Measurements from ENCODE around the gene JARID2.

JARID2 gene

GRCh38 chr6:15274692-15275387, 29.0 kb downstream of the JARID2 start:
- Histone ChIP-seq H3K27me3 (ENCODE audit: control insufficient read depth in 5 of 5, insufficient read depth in 4 of 5, low read length in 5 of 5) (no peaks in the 10 kb centered on the region), H3K9me3 (ENCODE audit: control insufficient read depth in 5 of 5, low read length in 5 of 5) (no peaks in the 10 kb centered on the region), H3K9ac (ENCODE audit: low read length in 5 of 5) (no peak overlapping the region), H3K4me3 (ENCODE audit: low read depth in 1 of 5, low read length in 5 of 5) (no peak overlapping the region), H3K27ac (ENCODE audit: low read depth, low read length) (no peak overlapping the region), H3K4me1 (ENCODE audit: control insufficient read depth in 5 of 5, insufficient read depth in 5 of 5, low read length in 5 of 5) (peaks cover 11 to 45% (median 40%) of the 10 kb centered on the region in 5 donors), H3K36me3 (ENCODE audit: control insufficient read depth in 5 of 5, insufficient read depth in 5 of 5, low read length in 5 of 5) (no peaks in the 10 kb centered on the region)

GRCh38 chr6:15276036-15276985, 30.4 kb downstream of the JARID2 start:
- Histone ChIP-seq H3K27me3 (ENCODE audit: control insufficient read depth in 5 of 5, insufficient read depth in 4 of 5, low read length in 5 of 5) (no peaks in the 10 kb centered on the region), H3K9me3 (ENCODE audit: control insufficient read depth in 5 of 5, low read length in 5 of 5) (no peaks in the 10 kb centered on the region), H3K27ac (ENCODE audit: low read depth, low read length) (no peak overlapping the region), H3K36me3 (ENCODE audit: control insufficient read depth in 5 of 5, insufficient read depth in 5 of 5, low read length in 5 of 5) (no peaks in the 10 kb centered on the region), H3K4me3 (ENCODE audit: low read depth in 1 of 5, low read length in 5 of 5) (no peak overlapping the region), H3K9ac (ENCODE audit: low read length in 5 of 5) (no peak overlapping the region), H3K4me1 (ENCODE audit: control insufficient read depth in 5 of 5, insufficient read depth in 5 of 5, low read length in 5 of 5) (peaks cover 11 to 59% (median 51%) of the 10 kb centered on the region in 5 donors)

GRCh38 chr6:15279047-15279661, 33.3 kb downstream of the JARID2 start:
- no peaks in the 10 kb centered on the region for H3K9me3 ChIP-seq (ENCODE audit: control insufficient read depth in 5 of 5, low read length in 5 of 5)
- no peaks in the 10 kb centered on the region for H3K36me3 ChIP-seq (ENCODE audit: control insufficient read depth in 5 of 5, insufficient read depth in 5 of 5, low read length in 5 of 5)
- H3K4me1 ChIP-seq (ENCODE audit: control insufficient read depth in 5 of 5, insufficient read depth in 5 of 5, low read length in 5 of 5), result peaks cover 11 to 60% (median 51%) of the 10 kb centered on the region in 5 donors

GRCh38 chr6:15280028-15280427, 34.2 kb downstream of the JARID2 start:
- Histone ChIP-seq H3K4me1 (ENCODE audit: control insufficient read depth in 5 of 5, insufficient read depth in 5 of 5, low read length in 5 of 5) (peaks cover 11 to 58% (median 47%) of the 10 kb centered on the region in 5 donors), H3K9ac (ENCODE audit: low read length in 5 of 5) (no peak overlapping the region)

More at GRCh38 chr6:15279047-15279661, 33.3 kb downstream of the JARID2 start:
- H3K27ac ChIP-seq (ENCODE audit: low read depth, low read length), result no peak overlapping the region
- no peak overlapping the region for H3K4me3 ChIP-seq (ENCODE audit: low read depth in 1 of 5, low read length in 5 of 5)
- no peaks in the 10 kb centered on the region for H3K27me3 ChIP-seq (ENCODE audit: control insufficient read depth in 5 of 5, insufficient read depth in 4 of 5, low read length in 5 of 5)
- H3K9ac ChIP-seq (ENCODE audit: low read length in 5 of 5), result no peak overlapping the region

GRCh38 chr6:15280961-15281360, 35.1 kb downstream of the JARID2 start:
- Histone ChIP-seq H3K4me3 (ENCODE audit: low read depth in 1 of 5, low read length in 5 of 5) (no peak overlapping the region), H3K9me3 (ENCODE audit: control insufficient read depth in 5 of 5, low read length in 5 of 5) (no peaks in the 10 kb centered on the region), H3K27ac (ENCODE audit: low read depth, low read length) (no peak overlapping the region), H3K36me3 (ENCODE audit: control insufficient read depth in 5 of 5, insufficient read depth in 5 of 5, low read length in 5 of 5) (no peaks in the 10 kb centered on the region), H3K27me3 (ENCODE audit: control insufficient read depth in 5 of 5, insufficient read depth in 4 of 5, low read length in 5 of 5) (no peaks in the 10 kb centered on the region), H3K9ac (ENCODE audit: low read length in 5 of 5) (no peak overlapping the region), H3K4me1 (ENCODE audit: control insufficient read depth in 5 of 5, insufficient read depth in 5 of 5, low read length in 5 of 5) (peaks cover 7 to 54% (median 44%) of the 10 kb centered on the region in 5 donors)

More at GRCh38 chr6:15280028-15280427, 34.2 kb downstream of the JARID2 start:
- Histone ChIP-seq H3K27me3 (ENCODE audit: control insufficient read depth in 5 of 5, insufficient read depth in 4 of 5, low read length in 5 of 5) (no peaks in the 10 kb centered on the region), H3K27ac (ENCODE audit: low read depth, low read length) (no peak overlapping the region), H3K9me3 (ENCODE audit: control insufficient read depth in 5 of 5, low read length in 5 of 5) (no peaks in the 10 kb centered on the region), H3K36me3 (ENCODE audit: control insufficient read depth in 5 of 5, insufficient read depth in 5 of 5, low read length in 5 of 5) (no peaks in the 10 kb centered on the region), H3K4me3 (ENCODE audit: low read depth in 1 of 5, low read length in 5 of 5) (no peak overlapping the region)

- Histone ChIP-seq H3K4me1 (ENCODE audit: control insufficient read depth in 5 of 5, insufficient read depth in 5 of 5, low read length in 5 of 5) (peaks cover 3 to 41% (median 33%) of the 10 kb centered on the region in 5 donors), H3K27me3 (ENCODE audit: control insufficient read depth in 5 of 5, insufficient read depth in 4 of 5, low read length in 5 of 5) (no peaks in the 10 kb centered on the region), H3K36me3 (ENCODE audit: control insufficient read depth in 5 of 5, insufficient read depth in 5 of 5, low read length in 5 of 5) (no peaks in the 10 kb centered on the region), H3K4me3 (ENCODE audit: low read depth in 1 of 5, low read length in 5 of 5) (no peak overlapping the region), H3K9me3 (ENCODE audit: control insufficient read depth in 5 of 5, low read length in 5 of 5) (no peaks in the 10 kb centered on the region), H3K9ac (ENCODE audit: low read length in 5 of 5) (no peak overlapping the region), H3K27ac (ENCODE audit: low read depth, low read length) (no peak overlapping the region)
These were observed 36.5 kb downstream of the JARID2 start for GRCh38 chr6:15282334-15282733.

GRCh38 chr6:15283986-15284361, 38.1 kb downstream of the JARID2 start:
- Histone ChIP-seq H3K27ac (ENCODE audit: low read depth, low read length) (no peak overlapping the region), H3K4me1 (ENCODE audit: control insufficient read depth in 5 of 5, insufficient read depth in 5 of 5, low read length in 5 of 5) (peaks cover 3 to 38% (median 27%) of the 10 kb centered on the region in 5 donors), H3K9me3 (ENCODE audit: control insufficient read depth in 5 of 5, low read length in 5 of 5) (no peaks in the 10 kb centered on the region), H3K36me3 (ENCODE audit: control insufficient read depth in 5 of 5, insufficient read depth in 5 of 5, low read length in 5 of 5) (no peaks in the 10 kb centered on the region), H3K9ac (ENCODE audit: low read length in 5 of 5) (no peak overlapping the region), H3K27me3 (ENCODE audit: control insufficient read depth in 5 of 5, insufficient read depth in 4 of 5, low read length in 5 of 5) (no peaks in the 10 kb centered on the region), H3K4me3 (ENCODE audit: low read depth in 1 of 5, low read length in 5 of 5) (no peak overlapping the region)

- no peaks in the 10 kb centered on the region for H3K27me3 ChIP-seq (ENCODE audit: control insufficient read depth in 5 of 5, insufficient read depth in 4 of 5, low read length in 5 of 5)
- peaks cover 1 to 38% (median 27%) of the 10 kb centered on the region in 5 donors for H3K4me1 ChIP-seq (ENCODE audit: control insufficient read depth in 5 of 5, insufficient read depth in 5 of 5, low read length in 5 of 5)
- no peaks in the 10 kb centered on the region for H3K9me3 ChIP-seq (ENCODE audit: control insufficient read depth in 5 of 5, low read length in 5 of 5)
- no peak overlapping the region for H3K27ac ChIP-seq (ENCODE audit: low read depth, low read length)
- no peaks in the 10 kb centered on the region for H3K36me3 ChIP-seq (ENCODE audit: control insufficient read depth in 5 of 5, insufficient read depth in 5 of 5, low read length in 5 of 5)
- no peak overlapping the region for H3K9ac ChIP-seq (ENCODE audit: low read length in 5 of 5)
- H3K4me3 ChIP-seq (ENCODE audit: low read depth in 1 of 5, low read length in 5 of 5), result no peak overlapping the region
These were observed 38.9 kb downstream of the JARID2 start for GRCh38 chr6:15284743-15285142.

GRCh38 chr6:15285682-15286294, 39.9 kb downstream of the JARID2 start:
- Histone ChIP-seq H3K36me3 (ENCODE audit: control insufficient read depth in 5 of 5, insufficient read depth in 5 of 5, low read length in 5 of 5) (no peaks in the 10 kb centered on the region), H3K27me3 (ENCODE audit: control insufficient read depth in 5 of 5, insufficient read depth in 4 of 5, low read length in 5 of 5) (no peaks in the 10 kb centered on the region), H3K9me3 (ENCODE audit: control insufficient read depth in 5 of 5, low read length in 5 of 5) (no peaks in the 10 kb centered on the region), H3K9ac (ENCODE audit: low read length in 5 of 5) (no peak overlapping the region), H3K4me3 (ENCODE audit: low read depth in 1 of 5, low read length in 5 of 5) (no peak overlapping the region), H3K4me1 (ENCODE audit: control insufficient read depth in 5 of 5, insufficient read depth in 5 of 5, low read length in 5 of 5) (peaks cover 0 to 32% (median 20%) of the 10 kb centered on the region in 5 donors), H3K27ac (ENCODE audit: low read depth, low read length) (no peak overlapping the region)
